ENCODE measurements around the gene TTLL7. TPM values are rescaled to one million over a fixed set of nuclear protein-coding genes. Genes with fewer than 3 reads are reported as not detected.
A peak's percentile ranks its signal among the peaks of the same experiment; 100 is the strongest.

TTLL7 gene, protein sequence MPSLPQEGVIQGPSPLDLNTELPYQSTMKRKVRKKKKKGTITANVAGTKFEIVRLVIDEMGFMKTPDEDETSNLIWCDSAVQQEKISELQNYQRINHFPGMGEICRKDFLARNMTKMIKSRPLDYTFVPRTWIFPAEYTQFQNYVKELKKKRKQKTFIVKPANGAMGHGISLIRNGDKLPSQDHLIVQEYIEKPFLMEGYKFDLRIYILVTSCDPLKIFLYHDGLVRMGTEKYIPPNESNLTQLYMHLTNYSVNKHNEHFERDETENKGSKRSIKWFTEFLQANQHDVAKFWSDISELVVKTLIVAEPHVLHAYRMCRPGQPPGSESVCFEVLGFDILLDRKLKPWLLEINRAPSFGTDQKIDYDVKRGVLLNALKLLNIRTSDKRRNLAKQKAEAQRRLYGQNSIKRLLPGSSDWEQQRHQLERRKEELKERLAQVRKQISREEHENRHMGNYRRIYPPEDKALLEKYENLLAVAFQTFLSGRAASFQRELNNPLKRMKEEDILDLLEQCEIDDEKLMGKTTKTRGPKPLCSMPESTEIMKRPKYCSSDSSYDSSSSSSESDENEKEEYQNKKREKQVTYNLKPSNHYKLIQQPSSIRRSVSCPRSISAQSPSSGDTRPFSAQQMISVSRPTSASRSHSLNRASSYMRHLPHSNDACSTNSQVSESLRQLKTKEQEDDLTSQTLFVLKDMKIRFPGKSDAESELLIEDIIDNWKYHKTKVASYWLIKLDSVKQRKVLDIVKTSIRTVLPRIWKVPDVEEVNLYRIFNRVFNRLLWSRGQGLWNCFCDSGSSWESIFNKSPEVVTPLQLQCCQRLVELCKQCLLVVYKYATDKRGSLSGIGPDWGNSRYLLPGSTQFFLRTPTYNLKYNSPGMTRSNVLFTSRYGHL
- 10 to 100 TPM in 2 of 7 donors, 1 to 10 TPM in 5; 2.0 to 21.8 (median 2.8) TPM for total RNA-seq
- polyA plus RNA-seq: 1 to 10 TPM; 2.1 to 9.9 TPM
- long read RNA-seq, donor 1, partial matches to known transcripts: 1 of 3 reads
- long read RNA-seq, donor 1, other reads (novel, unspliced or antisense): 2 of 3 reads
- long read RNA-seq, donor 2: 0 reads
- long read RNA-seq, donor 3, full-length matches to known transcripts: 3 of 3 reads
- long read RNA-seq, donor 3, partial matches to known transcripts: 0 of 3 reads
- long read RNA-seq, donor 3, other reads (novel, unspliced or antisense): 0 of 3 reads

DNA sequence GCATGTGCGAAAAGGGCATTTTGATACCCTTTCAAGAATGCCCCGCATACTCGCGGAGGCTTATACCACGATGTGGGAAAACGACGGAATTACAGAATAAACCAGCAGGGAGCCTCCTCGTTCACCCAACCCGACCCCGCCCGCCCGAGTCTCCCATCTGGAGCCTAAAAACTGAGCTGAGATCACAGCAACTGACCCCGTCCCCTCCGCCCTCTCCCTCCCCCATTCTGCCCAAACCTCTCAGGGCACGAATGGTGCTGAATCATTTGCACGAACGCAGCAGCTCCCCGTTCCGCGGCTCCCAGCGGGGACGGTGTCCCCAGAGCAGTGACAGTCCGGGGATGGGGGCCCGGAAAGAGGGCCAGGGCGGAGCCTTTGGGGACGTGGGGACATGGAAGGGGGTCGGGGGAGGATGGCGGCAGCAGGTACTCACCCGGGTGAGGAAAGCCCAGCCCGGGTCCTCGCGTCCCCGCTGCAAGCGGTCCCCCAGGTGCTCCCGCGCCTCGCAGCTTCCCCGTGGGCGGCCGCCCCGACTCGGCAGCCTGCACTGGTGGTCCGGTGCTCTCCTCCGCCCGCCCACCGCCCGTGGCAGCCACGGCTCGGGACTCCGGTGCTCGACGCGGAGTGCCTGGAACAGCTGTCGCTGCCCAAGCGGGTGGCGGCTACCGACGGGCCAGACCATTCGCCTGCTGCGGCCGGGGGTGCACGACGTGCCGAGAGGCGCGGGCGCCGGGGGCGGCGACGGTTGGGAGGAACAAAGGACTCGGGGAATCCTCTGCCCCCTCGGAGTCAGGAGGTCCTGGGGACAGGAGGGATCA lies at the start of gene TTLL7:
TSS of gene TTLL7 (minus strand) at position 635 of the 818 bp plus-strand sequence. CDS start 46,921 bp downstream, outside the sequence.
- peak within 1 kb of the TSS; percentile 91 for H3K4me3 ChIP-seq
- intact Hi-C loops (cut with DNase I): no loop called here
- TF ChIP-seq, protein P1, sequence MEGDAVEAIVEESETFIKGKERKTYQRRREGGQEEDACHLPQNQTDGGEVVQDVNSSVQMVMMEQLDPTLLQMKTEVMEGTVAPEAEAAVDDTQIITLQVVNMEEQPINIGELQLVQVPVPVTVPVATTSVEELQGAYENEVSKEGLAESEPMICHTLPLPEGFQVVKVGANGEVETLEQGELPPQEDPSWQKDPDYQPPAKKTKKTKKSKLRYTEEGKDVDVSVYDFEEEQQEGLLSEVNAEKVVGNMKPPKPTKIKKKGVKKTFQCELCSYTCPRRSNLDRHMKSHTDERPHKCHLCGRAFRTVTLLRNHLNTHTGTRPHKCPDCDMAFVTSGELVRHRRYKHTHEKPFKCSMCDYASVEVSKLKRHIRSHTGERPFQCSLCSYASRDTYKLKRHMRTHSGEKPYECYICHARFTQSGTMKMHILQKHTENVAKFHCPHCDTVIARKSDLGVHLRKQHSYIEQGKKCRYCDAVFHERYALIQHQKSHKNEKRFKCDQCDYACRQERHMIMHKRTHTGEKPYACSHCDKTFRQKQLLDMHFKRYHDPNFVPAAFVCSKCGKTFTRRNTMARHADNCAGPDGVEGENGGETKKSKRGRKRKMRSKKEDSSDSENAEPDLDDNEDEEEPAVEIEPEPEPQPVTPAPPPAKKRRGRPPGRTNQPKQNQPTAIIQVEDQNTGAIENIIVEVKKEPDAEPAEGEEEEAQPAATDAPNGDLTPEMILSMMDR (IDR thresholded peaks at IDR 0.05): no peak
- no peak for TF ChIP-seq POLR2A (IDR thresholded peaks at IDR 0.05)
- H3K4me1 ChIP-seq (ENCODE audit: insufficient read depth): peaks cover 2% of the 10 kb centered on the region
- peak within 1 kb of the TSS in 1 of 2 donors; percentile 58 for H3K27ac ChIP-seq
- no peaks in the 10 kb centered on the region for H3K27me3 ChIP-seq
- H3K9me3 ChIP-seq: no peaks in the 10 kb centered on the region
- H3K36me3 ChIP-seq: no peaks in the 10 kb centered on the region
- peak; percentile 27 to 65 (median 60) for DNase-seq
- WGBS, 3 donors: 1 to 3% (median 1%) methylated on average over 27 to 73 of the region's 73 CpGs

DNA sequence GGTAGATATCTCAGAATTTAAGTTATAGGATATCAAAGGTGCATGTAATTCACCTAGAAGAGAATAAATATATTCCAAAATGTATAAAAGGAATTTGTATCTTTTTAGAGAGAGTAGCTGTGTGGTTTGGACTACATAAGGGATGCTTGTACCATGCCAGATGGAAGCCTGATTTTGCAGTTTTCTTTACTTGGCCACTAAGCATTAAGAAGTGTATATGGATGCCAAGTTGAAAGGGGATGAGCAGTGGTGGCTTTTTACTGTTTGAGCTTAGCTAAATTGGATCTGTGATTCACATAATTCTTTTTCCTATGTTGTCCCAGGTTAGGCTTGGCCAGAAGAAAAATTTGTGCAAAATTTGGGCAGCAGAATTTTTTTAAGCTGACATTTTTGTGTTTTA lies 43.5 kb upstream of the TTLL7 start:
- Histone ChIP-seq H3K4me1 (ENCODE audit: insufficient read depth) (no peaks in the 10 kb centered on the region), H3K27ac (no peak overlapping the region), H3K9me3 (no peaks in the 10 kb centered on the region), H3K36me3 (no peaks in the 10 kb centered on the region), H3K4me3 (no peak overlapping the region), H3K27me3 (no peaks in the 10 kb centered on the region)
- intact Hi-C loops (cut with DNase I): no loop called here
- TF ChIP-seq, protein P1 (IDR thresholded peaks at IDR 0.05): no peak
- TF ChIP-seq POLR2A (IDR thresholded peaks at IDR 0.05): no peak
- no peak for TF ChIP-seq EP300 (IDR thresholded peaks at IDR 0.05)
- no peak for DNase-seq

GRCh38 chr1:84037758-84038611 lies 39.1 kb upstream of the TTLL7 start:
- WGBS, 3 donors: 76 to 87% (median 80%) methylated on average over 9 of the region's 9 CpGs

More at GRCh38 chr1:84037758-84038611, 39.1 kb upstream of the TTLL7 start:
- Histone ChIP-seq H3K4me1 (ENCODE audit: insufficient read depth) (no peaks in the 10 kb centered on the region), H3K27ac (no peak overlapping the region), H3K36me3 (no peaks in the 10 kb centered on the region), H3K4me3 (no peak overlapping the region), H3K27me3 (no peaks in the 10 kb centered on the region), H3K9me3 (no peaks in the 10 kb centered on the region)
- no peak for DNase-seq
- TF ChIP-seq POLR2A (IDR thresholded peaks at IDR 0.05) (no peak), EP300 (IDR thresholded peaks at IDR 0.05) (no peak)
- TF ChIP-seq, protein P1 (IDR thresholded peaks at IDR 0.05): no peak
- intact Hi-C loops (cut with DNase I): no loop called here

Measured in ovary (tissue), 10 donors.